PC-3 (cell line): ENCODE measurements around the gene PEPD.

ENCODE experiments used
- EZH2 ChIP-seq: fragments of 300-600 bp; sonication (generic); IDR thresholded peaks from one replicate; pipeline ENCODE4 v1.6.1; 2017; ENCODE audit warnings: antibody characterized with exemption, mild to moderate bottlenecking, low read length; ENCODE audit not compliant: unreplicated experiment
- EZH2phosphoT487 ChIP-seq: fragments of 300-600 bp; sonication (generic); IDR thresholded peaks from 2 replicates; pipeline ENCODE4 v1.6.1; 2018; ENCODE audit warnings: mild to moderate bottlenecking, antibody characterized with exemption, low read length, borderline replicate concordance
- TF ChIP-seq, protein P1 (sequence below): fragments of 300-600 bp; sonication (generic); conservative IDR thresholded peaks from 2 replicates; pipeline ENCODE4 v1.5.1; 2017; ENCODE audit warnings: antibody characterized with exemption, low read depth, mild to moderate bottlenecking, low read length

DNA sequence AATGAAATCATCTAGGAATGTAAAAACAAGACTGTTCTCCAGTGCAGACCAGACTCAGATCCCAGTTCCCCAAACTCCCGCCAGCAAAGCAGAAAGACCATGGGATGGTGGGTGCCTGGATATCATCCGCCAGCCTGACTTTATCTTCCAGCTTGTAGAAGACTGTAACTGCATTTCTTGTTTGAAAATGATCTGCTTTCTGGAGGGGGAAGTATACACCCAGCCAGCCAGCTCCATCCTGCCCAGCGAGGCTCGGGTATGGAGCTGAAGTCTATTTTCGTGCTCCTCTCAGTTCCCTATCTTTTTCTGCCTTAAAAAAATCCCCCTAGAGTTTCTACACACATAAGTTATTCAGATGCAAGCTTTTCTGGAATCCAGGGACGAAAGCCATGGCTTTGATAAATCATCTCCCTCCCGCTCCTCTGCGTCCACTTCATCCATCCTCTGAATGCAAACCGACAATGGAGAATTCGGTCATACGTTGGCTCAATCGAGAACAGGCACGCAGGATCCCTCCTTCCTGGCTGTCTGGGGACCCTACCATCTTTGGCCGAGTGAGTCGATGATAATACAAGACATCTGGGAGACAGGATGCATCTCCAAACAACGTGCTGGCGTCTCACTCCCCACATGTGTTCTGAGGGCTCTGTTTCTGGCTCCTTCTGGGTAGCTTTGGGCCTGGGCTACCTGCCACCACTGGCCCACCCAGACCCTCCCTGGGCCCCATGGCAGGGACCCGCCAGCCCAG, 116.9 kb downstream of the PEPD start:
- TF ChIP-seq, protein P1, sequence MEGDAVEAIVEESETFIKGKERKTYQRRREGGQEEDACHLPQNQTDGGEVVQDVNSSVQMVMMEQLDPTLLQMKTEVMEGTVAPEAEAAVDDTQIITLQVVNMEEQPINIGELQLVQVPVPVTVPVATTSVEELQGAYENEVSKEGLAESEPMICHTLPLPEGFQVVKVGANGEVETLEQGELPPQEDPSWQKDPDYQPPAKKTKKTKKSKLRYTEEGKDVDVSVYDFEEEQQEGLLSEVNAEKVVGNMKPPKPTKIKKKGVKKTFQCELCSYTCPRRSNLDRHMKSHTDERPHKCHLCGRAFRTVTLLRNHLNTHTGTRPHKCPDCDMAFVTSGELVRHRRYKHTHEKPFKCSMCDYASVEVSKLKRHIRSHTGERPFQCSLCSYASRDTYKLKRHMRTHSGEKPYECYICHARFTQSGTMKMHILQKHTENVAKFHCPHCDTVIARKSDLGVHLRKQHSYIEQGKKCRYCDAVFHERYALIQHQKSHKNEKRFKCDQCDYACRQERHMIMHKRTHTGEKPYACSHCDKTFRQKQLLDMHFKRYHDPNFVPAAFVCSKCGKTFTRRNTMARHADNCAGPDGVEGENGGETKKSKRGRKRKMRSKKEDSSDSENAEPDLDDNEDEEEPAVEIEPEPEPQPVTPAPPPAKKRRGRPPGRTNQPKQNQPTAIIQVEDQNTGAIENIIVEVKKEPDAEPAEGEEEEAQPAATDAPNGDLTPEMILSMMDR, result no peak
- TF ChIP-seq EZH2phosphoT487, result no peak
- TF ChIP-seq EZH2, result no peak
